Astrocyte of the spinal cord (primary cell): ENCODE measurements around the gene RHOT2.

Source experiments
- DNase-seq: peaks from one replicate; pipeline ENCODE4 v3.0.0; 2011; ENCODE audit warnings: low read depth, low spot score
- H3K4me3 ChIP-seq: 2 replicates; pipeline ENCODE4 v1.5.1; 2011; ENCODE audit warnings: low read depth, mild to moderate bottlenecking, low read length, moderate library complexity
- CTCF ChIP-seq: IDR thresholded peaks from 2 replicates; pipeline ENCODE4 v1.5.1; 2012; ENCODE audit warnings: low read depth, mild to moderate bottlenecking, low read length, inconsistent platforms
- in situ Hi-C: cut with HindIII; loops from 2 replicates; pipeline ENCODE4 v1.10.0; 2017; ENCODE audit warnings: low sequenced_read_pairs

Gene RHOT2

DNA sequence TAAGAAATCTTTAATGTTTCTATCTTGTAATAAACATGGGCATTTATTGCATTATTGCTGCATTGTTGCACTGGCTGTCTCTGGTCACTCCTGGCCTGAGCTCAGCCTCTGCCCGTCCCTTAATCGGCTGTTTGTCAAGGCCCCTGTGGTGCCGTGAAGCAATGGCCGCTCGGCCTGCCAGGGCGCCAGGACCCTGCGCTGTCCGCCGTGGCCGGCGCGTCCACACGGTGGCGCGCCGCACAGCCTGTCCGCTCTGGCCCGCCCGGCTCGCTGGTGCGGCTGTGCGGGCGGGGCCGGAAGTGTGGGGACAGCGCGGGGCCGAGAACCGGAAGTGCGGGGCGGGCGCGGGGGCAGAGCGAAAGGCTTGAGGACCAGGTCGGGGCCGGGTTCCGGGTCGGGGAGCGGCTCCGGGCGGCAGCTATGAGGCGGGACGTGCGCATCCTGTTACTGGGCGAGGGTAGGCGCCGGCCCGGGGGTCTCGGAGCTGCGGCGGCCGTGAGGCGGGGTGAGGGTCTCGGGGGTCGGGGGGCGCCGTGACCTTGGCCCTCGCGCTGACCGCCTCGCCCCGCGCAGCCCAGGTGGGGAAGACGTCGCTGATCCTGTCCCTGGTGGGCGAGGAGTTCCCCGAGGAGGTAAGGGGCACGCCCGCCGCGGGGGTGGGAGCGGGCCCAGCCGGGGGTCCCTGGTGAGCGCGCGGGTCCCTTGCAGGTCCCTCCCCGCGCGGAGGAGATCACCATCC, at the start of gene RHOT2:
RHOT2 (plus strand) TSS at position 353 of the 739 bp plus-strand sequence; CDS start at position 421, 68 bp downstream.
- H3K4me3 ChIP-seq, result peak within 1 kb of the TSS; percentile 73

DNA sequence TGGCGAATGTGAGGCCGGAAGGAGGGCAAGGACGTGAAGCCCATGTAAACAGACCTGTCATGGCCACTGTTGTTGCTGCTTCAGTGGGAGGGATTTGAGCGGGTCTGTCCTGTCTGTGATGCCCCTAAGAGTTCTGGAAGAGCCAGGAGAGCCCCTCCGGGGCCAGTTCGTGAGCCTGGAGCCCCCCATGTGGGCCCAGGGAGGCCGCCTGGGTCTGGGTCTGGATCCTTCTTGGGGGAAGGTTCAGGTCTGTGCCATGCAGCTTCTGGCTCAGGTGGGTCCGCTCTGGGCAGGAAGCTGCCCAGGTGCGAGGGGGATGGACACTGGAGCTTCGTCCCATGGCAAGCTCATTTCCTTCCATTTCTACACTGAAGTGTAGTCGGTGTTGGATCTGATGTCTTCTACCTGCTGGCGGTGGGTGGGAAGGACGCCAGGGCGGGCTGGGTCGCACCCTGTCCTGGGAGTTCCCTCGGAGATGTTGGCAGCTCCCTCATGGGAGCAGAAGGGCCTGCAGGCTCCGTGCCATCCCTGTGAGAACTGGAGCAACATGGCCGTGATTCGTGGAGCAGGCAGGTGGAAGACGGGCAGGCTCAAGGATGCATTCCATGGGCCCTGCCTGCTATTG, 48.3 kb upstream of the RHOT2 start:
- no peak for DNase-seq
- in situ Hi-C loops, result no loop called here
- no peak for TF ChIP-seq CTCF
- H3K4me3 ChIP-seq, result no peak overlapping the region

More for the DNA sequence above, at the start of gene RHOT2:
- peak; percentile 69 for TF ChIP-seq CTCF
- in situ Hi-C loops, result no loop called here
- DNase-seq, result peak; percentile 89

DNA sequence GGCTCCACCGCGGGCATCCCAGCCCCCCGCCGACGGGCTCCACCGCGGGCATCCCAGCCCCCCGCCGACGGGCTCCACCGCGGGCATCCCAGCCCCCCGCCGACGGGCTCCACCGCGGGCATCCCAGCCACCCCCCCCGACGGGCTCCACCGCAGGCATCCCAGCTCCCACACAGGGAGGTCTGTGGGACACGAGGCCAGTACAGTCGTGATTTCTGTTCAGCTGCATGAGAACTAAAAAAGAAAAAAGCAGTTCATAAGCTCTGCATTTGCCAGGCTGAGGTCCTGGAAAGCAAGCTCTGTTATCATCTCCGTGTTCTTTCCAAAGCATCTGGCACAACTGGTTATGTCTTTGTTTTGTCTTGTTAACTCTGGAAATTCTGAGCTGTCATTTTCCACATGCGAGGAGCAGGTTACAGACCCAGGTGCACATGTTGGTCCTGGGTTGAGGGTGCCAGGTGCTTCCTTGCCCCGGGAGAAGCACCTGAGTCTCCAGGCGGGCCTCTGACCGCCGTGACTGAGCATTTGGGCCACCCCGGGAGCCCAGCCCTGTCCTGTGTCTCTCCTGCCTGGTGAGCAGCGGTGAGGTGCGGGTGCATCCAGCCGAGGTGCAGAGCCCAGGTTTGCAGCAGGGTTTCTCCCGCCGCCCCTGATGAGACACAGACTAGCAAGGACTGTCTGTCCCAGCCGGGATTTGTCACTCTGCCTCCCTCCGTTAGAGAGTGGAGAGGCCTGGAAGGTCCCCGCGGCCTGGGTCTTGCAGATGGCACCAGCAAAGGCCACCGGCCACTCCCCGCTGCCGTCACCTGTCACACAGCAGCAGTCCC, 47.0 kb upstream of the RHOT2 start:
- TF ChIP-seq CTCF, result no peak
- DNase-seq, result no peak
- H3K4me3 ChIP-seq, result no peak overlapping the region
- in situ Hi-C loops, result no loop called here

DNA sequence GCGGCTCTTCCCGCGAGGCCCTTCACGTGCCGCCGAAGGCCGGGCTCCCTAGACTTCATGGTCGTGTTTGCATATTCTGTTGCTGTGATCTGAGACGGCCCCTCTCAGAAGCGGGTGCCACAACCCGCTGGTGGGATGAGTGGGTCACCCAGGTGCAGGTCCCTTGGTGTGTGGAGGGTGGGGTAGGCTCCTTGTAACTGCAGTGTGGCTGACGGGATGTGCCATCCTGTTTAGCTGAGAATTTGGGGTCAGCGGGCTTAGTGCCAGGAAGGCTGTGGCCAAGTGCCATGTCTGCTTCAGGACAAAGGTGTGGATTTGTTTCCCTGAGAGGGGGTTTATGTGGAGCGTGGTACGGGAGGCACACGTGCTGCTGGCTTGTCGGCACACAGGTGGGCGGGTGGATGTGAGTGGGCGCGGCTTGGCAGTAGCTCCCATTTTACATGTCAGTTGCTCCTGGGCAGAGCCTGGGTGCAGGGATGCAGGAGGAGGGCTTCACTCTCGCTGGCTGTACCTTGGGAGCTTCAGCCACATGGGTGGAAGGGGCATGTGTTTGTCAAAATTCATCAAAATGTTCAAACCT, 46.3 kb upstream of the RHOT2 start:
- TF ChIP-seq CTCF, result no peak
- in situ Hi-C loops, result no loop called here
- DNase-seq, result no peak
- no peak overlapping the region for H3K4me3 ChIP-seq

GRCh38 chr16:622920-623280, 45.0 kb upstream of the RHOT2 start:
- DNase-seq, result no peak
- in situ Hi-C loops, result no loop called here
- no peak overlapping the region for H3K4me3 ChIP-seq
- no peak for TF ChIP-seq CTCF

DNA sequence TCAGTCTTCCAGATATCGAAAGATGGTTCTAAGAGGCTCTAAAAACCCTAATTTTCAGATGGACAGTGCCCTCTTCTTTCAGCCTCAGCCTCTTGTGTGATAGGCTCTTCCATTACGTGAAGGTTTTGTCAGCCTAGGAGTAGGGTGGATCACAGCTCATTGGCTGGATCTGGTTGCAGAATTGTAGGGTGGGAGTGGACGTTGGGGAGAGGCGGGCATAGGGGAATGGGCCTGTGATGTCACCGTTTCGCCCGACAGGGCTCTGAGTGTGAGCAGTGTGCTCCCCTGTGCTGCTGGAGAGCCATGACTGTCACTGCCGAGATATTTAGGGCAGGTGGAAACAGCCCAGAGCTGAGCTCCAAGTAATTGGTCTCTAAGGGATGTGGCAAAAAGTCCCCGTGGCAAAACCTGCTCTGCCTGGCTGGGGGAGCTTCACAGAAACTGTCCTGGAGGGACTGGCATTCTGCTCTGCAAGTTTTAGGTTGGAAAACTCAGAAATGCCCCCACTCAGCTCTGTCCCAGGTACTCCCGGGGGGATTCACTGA, 43.3 kb upstream of the RHOT2 start:
- DNase-seq, result no peak
- no peak for TF ChIP-seq CTCF
- H3K4me3 ChIP-seq, result no peak overlapping the region
- in situ Hi-C loops, result no loop called here
